ENCODE data around the gene B9D1.

DNA sequence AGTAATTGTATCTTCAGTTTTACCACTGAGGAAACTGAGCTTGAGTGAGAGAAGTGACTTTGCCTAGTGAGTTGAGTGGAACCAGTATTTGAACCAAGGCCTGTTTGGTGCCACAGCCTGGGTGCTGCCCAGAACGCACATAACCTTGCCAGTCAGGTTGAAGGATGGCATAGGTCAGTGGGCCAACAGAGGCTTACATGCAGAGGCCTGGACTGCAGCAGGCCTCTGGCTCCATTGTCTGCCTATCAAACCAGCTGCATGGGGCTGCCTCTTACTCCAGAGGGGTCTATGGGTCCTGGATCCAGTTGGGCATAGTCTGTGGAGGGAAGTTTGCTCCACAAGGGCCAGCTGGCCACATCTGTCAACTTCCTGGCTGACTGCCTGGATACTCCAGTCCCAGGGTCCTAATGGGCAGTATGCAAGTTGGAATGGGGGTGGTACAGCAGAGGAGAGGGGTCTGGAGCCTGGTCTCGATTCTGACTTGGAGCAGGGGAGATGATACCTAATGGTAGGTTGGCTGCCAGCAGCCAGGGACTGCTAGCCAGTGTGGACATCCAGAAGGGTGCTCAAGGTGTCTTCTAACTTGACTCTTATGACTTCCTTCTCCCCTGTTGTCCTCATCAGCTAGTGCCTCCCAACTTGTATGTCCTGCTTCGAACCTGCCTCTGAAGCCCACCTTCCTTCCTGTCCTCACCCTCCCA, 37.4 kb upstream of the B9D1 start:
- TF ChIP-seq, protein P1, sequence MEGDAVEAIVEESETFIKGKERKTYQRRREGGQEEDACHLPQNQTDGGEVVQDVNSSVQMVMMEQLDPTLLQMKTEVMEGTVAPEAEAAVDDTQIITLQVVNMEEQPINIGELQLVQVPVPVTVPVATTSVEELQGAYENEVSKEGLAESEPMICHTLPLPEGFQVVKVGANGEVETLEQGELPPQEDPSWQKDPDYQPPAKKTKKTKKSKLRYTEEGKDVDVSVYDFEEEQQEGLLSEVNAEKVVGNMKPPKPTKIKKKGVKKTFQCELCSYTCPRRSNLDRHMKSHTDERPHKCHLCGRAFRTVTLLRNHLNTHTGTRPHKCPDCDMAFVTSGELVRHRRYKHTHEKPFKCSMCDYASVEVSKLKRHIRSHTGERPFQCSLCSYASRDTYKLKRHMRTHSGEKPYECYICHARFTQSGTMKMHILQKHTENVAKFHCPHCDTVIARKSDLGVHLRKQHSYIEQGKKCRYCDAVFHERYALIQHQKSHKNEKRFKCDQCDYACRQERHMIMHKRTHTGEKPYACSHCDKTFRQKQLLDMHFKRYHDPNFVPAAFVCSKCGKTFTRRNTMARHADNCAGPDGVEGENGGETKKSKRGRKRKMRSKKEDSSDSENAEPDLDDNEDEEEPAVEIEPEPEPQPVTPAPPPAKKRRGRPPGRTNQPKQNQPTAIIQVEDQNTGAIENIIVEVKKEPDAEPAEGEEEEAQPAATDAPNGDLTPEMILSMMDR (conservative IDR thresholded peaks at IDR 0.05; ENCODE audit: low read length) = no peak
- TF ChIP-seq EZH2phosphoT487 (IDR thresholded peaks at IDR 0.05; ENCODE audit: borderline replicate concordance, low read depth, low read length) = no peak

Data from OCI-LY7 (cell line).